OCI-M2 (cell line): ENCODE data around the gene CCL27.

ENCODE experiments used
- DNase-seq: peaks from one replicate; lab custom pipeline; 2025; ENCODE audit not compliant: unreplicated experiment; lab: John Stamatoyannopoulos, UW

The CCL27 gene, protein sequence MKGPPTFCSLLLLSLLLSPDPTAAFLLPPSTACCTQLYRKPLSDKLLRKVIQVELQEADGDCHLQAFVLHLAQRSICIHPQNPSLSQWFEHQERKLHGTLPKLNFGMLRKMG

DNA sequence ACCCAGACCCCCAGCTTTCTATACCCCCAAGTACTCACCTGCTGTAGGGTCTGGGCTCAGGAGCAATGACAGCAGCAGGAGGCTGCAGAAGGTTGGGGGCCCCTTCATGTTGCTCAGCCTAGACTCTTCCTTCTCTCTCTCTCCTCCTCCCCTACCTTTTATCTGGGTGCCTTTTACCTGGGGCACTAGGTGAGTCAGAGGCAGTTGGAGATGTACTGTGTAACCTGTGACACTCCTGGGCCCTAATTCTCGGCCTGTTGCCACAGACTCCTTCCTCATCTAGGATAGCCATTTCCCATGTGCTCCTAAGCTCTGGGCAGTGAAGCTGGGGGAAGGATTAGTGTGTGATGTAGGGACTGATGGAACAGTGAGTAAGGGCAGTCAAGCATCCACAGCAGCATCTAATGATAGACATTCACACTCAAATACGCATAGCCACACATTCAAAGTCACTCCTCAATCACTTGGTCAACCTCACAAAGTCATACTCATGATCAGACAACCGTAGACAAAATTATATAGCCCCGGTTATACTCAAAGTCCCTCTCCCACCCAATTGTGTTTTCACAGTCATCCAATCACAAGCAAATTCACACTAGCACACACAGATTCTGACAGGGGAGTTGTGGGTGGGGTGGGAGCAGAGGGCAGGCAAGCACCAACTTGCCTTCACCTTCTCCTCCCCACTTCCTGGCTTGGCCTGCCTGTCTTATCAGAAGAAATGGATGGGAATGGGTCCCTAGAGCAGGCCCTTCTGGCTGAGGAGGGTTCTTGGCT lies at the start of gene CCL27:
CCL27 (minus strand) TSS at position 132 of the 777 bp plus-strand sequence; CDS start at position 108, 24 bp downstream.
- DNase-seq = no peak

DNA sequence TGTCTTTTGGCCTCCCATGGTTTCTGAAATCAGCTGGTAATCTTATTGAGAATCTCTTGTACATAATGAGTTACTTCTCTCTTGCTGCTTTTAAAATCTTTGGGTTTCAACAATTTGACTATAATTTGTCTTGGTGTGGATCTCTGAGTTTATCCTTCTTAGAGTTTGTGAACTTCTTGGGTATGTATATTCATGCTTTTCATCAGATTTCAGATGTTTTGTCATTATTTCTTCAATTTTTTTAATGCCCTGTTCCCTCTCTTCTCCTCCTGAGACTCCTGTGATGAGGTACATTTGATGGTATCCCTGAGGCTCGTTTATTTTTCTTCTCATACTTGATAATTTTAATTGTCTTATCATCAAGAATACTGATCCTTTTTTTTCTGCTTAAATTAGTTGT lies 49.7 kb upstream of the CCL27 start:
- no peak for DNase-seq

DNA sequence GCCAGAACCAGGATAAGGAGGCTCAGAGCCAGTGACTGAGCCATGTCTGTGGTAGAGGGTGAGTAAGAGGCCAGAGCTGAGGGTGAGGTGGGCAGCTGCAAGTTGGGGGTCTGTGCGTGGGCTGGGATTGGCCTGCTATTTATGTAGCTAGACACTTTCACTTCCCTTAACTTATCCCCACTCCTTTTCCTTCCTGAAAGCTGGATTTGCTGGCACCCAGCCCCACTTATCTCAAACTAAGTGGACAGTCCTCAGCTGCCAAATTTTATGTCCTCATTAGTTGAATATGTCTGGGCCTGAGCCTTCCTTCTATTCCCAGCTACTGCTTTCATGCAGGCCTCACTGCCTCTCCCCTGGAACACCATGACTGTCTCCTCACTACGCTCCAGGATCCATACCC lies 47.6 kb upstream of the CCL27 start, which contains the start of gene CCL21:
CCL21 (minus strand) TSS at position 114 of the 400 bp plus-strand sequence; CDS start at position 44, 70 bp downstream.
- no peak for DNase-seq

DNA sequence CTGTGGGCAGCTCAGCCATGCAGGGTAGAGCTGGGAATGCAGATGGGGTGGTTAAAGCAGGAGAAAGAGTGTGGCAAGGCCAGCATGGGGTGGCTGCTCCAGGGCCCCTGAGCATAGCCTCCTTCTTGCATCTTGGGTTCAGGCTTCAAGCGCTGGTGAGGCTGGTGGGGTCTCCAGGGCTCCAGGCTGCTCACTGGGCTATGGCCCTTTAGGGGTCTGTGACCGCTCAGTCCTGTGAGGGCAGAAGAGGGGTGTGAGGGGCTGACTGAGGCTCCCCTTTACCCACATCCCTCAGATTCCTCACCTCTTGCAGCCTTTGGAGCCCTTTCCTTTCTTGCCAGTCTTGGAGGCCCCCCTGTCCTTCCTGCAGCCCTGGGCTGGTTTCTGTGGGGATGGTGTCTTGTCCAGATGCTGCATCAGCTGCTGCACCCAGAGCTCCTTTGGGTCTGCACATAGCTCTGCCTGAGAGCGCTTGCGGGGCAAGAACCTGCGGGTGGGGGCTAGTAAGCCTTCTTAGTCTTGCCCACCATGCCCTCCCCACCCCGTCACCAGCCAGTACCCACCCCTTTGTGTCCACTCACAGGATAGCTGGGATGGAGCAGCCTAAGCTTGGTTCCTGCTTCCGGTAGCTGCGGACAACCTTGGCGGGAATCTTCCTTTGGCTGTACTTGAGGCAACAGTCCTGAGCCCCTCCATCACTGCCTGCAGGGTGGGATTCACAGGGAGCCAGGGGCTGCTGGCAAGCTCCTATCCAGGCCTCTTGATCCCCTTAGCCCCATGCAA lies 46.9 kb upstream of the CCL27 start:
- no peak for DNase-seq

DNA sequence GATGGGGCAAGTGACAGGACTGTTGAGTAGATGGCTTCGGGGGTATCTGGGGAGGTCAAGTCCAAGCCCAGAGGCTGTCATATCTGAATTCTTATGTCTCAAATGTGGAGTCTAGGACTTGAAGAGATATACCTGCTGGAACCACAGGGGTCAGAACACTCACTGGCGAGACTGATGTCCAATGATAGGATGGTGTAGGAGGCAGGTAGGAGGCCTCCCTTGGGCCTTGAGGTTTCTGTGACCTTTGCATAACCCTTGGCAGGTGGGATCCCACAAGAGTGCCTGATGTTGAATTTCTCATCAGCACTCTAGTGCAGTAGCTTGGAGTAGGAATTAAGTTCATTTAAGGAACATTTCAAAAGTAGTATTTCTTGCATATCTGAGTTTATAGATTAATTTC lies 44.7 kb upstream of the CCL27 start:
- no peak for DNase-seq

DNA sequence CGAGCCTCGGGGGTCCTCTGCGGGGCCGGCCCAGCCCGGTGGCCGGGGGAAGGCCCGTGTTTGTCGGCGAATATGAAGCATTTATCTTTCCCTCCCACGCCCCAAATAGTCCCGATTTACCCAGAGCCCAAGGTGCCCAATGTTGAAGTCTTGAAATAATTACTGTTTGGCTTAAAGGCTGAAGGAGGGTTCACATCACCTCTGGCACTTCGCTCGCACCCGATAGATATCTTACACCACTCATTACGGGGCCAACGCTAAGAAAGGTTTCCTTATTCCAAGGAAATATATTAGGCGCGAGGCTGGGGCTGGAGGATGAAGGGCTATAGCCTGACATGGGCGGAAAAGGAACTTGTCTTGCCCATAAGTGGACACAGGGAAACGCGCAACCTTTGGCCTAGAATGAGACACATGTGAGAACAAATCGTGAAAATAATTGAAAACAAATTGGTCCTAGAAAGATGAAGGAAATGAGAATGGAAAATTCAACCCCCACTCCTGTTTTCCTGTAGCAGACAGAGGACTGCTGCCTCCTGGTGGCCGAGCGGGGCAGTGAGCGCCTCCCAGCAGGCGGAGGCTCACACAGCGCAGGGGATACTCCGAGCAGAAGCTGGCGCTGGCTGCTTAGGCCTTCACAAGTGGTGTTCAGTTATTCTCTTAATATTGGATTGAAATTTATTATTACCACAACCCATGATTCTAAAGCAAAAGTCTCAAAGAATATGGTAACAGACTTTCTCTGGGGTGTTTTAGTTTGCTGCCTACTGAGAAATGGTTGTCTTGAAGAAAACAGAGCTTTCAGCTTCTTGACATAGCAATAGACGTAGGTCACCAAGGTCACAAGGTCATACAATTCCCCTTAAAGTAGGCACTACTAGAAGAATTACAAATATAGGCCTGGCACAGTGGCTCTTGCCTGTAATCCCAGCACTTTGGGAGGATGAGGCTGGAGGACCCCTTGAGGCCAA lies 39.6 kb upstream of the CCL27 start:
- DNase-seq = no peak

DNA sequence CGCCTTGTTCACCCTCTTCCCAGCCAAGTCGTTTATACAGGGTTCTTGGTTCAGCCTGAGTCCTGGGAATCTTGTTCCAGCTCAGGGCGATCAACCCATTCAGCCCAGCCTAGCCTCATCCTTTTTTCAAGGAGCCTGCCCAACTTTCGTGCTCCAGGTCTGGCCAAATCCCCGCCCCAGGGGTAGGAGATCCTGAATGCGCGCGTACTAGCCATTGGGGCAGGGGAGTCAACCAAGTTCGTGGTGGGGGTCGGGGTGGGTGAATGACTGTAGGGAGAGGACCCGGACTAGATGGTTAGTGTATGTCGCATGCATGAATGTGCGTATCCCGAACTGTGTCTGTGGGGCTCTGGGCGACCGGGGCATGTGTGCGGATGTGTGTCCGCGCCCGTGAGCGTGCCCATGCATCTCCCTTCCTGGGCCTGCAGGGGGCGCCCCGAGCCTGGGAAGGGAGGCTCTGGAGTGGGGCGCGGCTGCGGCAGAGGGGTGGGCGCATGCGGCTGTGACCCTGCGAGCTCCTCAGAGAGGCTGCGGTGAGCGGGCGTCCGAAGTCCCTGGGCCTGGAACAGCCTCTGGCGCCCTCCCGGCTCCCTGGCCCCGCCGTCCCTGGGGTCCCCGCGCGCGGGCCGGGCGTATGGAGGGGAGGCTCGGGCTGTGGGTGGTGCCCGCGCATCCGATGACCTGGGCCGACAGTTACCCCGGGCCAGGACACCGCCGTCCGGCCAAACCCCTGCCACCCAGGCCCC lies 38.7 kb upstream of the CCL27 start:
- DNase-seq = no peak

DNA sequence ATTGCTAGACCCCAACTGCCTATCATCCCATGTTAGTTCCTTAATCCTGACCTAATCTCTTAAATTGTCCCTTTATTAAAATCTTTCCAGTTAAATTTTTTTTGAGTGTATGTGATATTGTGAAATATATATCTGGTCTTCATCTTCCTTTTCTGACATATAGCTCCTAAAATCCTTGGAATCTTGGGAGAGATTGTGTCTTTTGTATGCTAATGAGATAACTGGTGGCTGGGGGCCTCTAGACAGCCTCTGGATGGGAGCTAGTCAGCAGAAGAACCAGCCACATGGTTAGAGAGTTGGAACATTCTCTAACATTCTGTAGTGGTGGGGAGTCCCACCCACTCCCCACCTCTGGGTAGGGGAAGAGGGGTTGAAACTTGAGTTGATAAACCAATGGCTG lies 32.4 kb upstream of the CCL27 start:
- DNase-seq = no peak

DNA sequence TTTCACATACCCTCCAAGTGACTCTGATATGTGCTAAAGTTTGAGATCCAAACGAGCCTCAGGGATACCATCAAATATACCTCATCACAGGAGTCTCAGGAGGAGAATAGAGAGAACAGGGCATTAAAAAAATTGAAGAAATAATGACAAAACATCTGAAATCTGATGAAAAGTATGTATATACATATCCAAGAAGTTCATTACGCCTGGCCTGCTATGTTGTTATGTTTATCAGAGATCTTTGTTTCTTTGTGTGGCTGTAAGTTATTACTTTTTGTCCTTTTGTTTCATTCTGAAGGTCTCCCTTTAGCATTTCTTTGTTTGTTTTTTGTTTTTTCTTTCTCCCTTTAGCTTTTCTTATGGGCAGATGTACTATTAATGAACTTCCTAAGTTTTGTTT lies 31.1 kb upstream of the CCL27 start:
- no peak for DNase-seq

DNA sequence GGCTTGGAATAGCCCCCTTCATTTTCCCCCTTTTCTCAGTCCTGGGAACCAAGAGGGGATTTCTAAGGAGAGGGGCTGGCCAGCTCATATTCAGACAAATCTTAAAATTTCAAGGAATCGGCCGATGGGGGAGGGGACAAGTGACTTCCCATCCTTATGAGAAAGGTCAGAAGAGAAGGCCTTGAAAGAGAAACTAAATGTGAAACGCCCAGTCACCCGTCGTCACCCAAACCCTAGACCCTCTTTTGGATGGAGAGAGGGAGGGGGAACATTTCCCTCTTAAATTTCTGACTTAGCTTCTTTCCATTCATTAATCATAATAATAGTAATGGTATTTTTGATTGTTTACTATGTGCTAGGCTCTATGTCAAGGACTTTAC lies 29.5 kb upstream of the CCL27 start:
- DNase-seq = no peak

DNA sequence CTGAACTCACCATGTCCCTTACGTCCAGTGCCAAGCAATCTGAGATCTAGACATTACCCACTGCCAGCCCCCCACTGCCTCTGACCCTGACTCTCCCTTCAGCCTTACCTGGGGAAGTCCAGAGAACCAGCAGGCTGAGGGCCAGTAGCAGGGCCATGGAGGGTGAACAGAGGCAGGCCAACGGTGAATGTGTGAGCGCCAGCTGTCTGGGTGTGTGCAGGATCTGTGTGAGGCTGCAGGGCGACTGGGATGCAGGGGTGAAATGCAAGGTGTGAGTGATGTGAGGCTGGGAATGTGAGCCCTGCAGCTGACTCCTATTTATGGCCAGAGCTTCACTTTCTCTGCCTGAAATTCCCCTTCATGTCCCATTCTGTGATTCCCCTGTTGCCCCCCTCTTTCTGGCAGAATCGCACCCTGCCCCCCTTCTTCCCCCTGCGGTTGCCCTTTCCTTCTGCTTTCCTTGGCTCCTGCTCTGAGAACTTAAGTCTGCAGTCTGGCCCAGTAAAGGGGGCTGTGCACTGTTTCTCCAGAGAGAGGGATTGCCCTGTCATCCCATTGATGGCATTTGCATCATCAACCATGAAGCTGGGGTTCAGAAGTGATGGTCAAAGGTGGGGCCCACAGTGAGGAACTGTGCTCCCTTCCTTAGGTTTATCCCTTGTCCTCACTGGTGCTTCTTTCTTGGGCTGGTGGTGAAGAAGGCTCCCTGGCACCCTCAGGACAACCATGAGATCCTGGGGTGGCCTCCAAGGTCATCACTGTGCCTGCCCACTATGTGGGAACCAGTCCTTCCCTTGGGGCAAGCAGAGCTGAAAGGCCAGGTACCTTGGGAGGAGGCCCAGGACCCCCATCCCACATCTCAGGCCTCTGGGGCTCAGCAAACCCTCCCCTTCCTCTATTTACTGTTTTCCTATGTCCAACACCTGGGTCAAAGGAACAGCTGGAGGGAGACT lies 28.8 kb upstream of the CCL27 start, which contains the start of gene CCL19:
CCL19 (minus strand) TSS at position 294 of the 953 bp plus-strand sequence; CDS start at position 157, 137 bp downstream.
- no peak for DNase-seq

DNA sequence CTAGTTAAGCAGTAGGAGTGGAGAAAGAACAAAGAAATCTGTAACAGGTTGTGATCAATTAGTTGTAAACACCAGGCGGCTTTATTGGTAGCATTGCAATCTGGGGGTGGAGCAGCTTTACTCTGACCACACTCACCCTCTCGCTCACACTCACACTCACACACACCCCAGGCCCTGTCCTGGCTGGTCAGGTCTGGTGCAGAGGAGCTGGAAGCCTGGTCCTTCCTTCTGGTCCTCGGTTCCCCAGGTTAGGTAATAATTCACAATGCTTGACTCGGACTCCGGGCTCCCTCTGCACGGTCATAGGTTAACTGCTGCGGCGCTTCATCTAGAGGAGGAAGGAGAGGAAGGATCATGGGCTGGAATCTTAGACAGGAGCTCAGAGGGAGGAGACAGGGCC lies 27.1 kb upstream of the CCL27 start:
- DNase-seq = no peak

DNA sequence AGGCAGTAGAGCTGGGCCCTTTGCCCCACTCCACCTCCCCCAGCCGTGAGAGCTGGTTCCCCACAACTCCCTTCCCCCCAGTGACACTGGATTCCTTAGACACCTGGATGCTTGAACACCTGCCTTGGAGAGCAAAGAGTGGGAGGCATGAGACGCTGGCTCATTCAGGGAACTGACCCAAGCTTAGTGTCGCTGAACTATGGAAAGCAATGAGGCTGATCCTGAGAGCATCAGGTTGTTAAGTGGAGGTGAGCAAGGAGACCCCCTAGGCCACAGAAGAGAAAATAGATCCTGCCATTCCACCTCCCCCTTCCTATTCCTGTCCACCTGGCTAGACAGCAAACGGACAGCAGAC lies 26.6 kb upstream of the CCL27 start:
- DNase-seq = no peak

DNA sequence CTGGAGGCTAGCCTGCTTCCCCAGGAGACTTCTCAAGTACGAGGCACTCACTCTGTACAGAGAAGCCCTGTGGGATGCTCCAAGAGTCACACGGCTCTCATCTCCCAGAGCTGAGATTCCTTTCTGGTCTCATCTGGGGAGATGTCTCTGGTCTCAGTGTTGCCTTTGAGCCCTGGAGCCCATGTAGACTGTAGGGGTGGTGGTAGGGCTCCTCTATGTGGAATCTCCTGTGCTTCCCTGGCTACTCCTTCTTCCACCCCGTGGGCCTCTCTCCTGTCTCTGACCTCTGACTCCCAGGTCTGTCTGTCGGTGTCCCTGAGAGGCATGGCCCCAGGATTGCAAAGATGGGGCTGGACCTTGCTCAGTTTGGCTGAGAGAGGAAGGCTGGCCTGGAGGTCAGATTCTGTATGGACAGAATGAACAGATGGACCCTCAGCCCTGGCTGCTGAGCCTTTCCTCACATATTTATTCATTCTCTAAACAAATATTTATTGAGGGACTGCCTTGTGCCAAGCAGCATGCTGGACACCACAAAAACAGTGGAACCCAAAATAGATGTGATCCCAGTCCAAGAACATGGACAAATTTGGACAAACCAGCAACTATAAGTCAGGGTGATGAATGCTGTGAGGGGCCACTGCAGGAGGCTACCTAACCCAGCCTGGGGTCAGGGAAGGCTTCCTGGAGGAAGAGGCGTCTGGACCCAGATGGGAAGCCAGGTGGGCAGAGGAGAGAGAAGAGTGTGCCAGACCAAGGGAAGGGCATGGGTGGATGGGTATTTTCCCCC lies 26.1 kb upstream of the CCL27 start:
- DNase-seq = no peak

DNA sequence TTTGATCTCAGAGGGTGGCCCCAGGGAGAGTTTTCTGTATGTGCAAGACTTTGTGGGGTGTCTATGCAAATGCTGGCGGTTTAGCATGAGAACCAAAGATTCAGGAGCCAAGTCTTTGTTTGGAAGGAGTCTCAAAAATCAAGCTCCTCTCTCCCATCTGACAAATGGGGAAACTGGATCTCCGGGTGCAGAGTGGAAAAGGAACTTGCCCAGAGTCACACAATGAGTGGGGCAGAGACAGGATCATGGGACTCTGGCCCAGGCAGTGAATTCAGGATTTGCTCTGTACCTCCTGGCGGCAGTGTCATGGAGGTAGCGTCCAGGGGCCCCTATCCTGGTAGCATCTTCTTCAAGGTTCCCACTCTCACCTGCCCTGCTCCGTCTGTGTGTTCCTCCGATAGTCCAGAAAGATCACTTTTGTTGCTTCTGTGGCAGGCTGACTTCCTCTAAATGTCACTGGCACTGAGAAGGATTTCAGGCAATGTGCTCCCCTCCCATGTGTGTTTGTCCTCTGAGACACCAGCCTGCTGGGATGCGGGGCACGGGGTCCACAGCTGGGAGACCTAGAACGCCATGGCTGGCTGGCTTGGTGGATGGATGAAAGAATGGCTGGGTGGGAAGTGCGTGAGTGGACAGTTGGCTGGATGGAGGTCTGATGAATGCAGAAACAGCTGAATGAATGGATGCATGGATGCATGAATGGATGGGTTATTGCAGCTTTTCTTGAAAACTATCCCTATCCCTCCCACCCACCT lies 25.0 kb upstream of the CCL27 start:
- no peak for DNase-seq

DNA sequence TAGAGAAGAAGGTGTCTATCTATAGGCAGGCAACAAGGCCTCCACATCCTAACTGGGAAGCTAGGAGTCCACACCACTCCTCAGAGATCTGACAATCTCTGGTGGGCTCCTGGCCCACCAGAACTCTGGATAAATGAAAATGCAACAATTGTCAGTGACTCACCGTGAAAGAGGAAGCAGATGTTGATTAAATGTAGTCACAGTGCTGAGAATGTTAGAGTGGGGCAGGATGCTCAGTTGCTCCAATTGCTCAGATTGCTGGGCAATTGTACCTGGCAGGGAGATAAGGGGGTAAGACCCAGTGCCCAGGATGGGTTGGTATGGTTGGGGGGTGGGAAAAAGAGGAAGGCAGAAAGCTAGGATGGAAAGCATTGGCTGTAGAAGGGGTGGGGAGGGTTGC lies 24.3 kb upstream of the CCL27 start:
- no peak for DNase-seq

DNA sequence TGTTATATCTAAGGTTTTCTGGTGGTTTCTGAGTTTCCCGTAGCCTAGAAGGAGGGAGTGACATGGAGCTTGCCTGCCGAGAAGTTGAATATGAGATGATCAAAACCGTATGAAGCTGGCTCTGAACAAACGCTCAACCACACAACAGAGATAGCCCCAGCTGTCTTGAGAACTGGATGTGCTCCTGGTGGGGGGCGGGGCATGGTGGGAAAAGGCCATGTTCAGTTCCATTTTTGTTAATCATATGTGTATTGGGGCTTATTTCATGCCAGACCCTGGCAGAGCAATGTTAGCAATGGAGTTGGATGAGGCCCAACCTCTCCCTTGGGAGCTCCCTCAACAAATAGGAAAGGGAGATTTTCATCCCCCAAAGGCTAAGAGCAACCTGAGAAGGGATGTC lies 23.8 kb upstream of the CCL27 start:
- DNase-seq = no peak

DNA sequence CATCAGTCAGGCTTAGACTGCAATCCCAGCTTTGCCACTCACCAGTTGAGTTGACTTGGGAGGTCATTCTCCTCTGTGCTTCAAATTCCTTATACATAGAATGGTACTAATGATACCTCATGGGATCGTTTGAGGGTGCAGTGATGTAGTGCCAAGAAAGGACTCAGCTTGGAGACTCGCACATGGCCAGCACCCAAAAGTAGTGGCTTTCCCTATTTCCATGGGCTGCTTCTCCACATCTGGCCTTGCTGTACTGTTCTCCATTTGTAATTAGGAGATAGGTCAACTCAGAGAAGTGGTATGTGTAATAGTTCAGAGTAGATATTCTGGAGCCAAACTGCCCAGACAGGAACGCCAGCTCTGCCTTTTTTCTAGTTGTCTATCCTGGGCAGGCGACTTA lies 23.1 kb upstream of the CCL27 start:
- no peak for DNase-seq
